ENCODE measurements around the gene TUFT1.
"Not testable (repeated sequence)": the region's sequence is repeated elsewhere in the genome, so short reads cannot be mapped to it uniquely, and the experiment has no call there.

The TUFT1 gene

GRCh38 chr1:151512801-151513625, 27.1 kb upstream of the TUFT1 start:
- no peak for DNase-seq

- no peak for DNase-seq
These were observed 26.4 kb upstream of the TUFT1 start for GRCh38 chr1:151513626-151514121.

GRCh38 chr1:151514366-151514765, 25.7 kb upstream of the TUFT1 start:
- no peak for DNase-seq

- no peak for DNase-seq
These were observed 24.8 kb upstream of the TUFT1 start for GRCh38 chr1:151515265-151515664.

- DNase-seq, result no peak
These were observed 24.0 kb upstream of the TUFT1 start for GRCh38 chr1:151516031-151516511.

- no peak for DNase-seq
These were observed 21.7 kb upstream of the TUFT1 start for GRCh38 chr1:151518431-151518830.

- no peak for DNase-seq
These were observed 21.2 kb upstream of the TUFT1 start for GRCh38 chr1:151518936-151519335.

- DNase-seq, result no peak
These were observed 20.4 kb upstream of the TUFT1 start for GRCh38 chr1:151519667-151520066.

GRCh38 chr1:151520359-151520758, 19.8 kb upstream of the TUFT1 start:
- DNase-seq, result no peak

- DNase-seq, result not testable (repeated sequence)
These were observed 17.7 kb upstream of the TUFT1 start for GRCh38 chr1:151522427-151522826.

GRCh38 chr1:151523326-151523725, 16.8 kb upstream of the TUFT1 start:
- DNase-seq, result no peak

GRCh38 chr1:151524736-151525135, 15.4 kb upstream of the TUFT1 start:
- no peak for DNase-seq

GRCh38 chr1:151526735-151527525, 13.2 kb upstream of the TUFT1 start:
- no peak for DNase-seq

GRCh38 chr1:151529211-151529702, 10.9 kb upstream of the TUFT1 start:
- DNase-seq, result no peak

- no peak for DNase-seq
These were observed 10.3 kb upstream of the TUFT1 start for GRCh38 chr1:151529781-151530180.

- DNase-seq, result no peak
These were observed 9.6 kb upstream of the TUFT1 start for GRCh38 chr1:151530461-151530860.

- no peak for DNase-seq
These were observed 6.2 kb upstream of the TUFT1 start for GRCh38 chr1:151533870-151534269.

GRCh38 chr1:151534662-151535278, 5.3 kb upstream of the TUFT1 start:
- peak; percentile 37 for DNase-seq

GRCh38 chr1:151535326-151536271, 4.5 kb upstream of the TUFT1 start:
- DNase-seq, result no peak

- no peak for DNase-seq
These were observed 3.6 kb upstream of the TUFT1 start for GRCh38 chr1:151536499-151536898.

GRCh38 chr1:151537112-151537511, 3.0 kb upstream of the TUFT1 start:
- no peak for DNase-seq

Data from NCI-H1105 (cell line).